H9 (cell line): Measurements from ENCODE around the gene DCN. TPM values are rescaled to one million over a fixed set of nuclear protein-coding genes. Genes with fewer than 3 reads are reported as not detected.

Experiments
- DNase-seq: peaks from one replicate; pipeline ENCODE4 v3.0.0-alpha.2; 2017
- H2AFZ ChIP-seq: one replicate; pipeline ENCODE4 v1.6.1; 2013; ENCODE audit warnings: mild to moderate bottlenecking, low read length, control low read depth, moderate library complexity
- H2AK5ac ChIP-seq: 2 replicates; pipeline ENCODE4 v1.6.1; 2013; ENCODE audit warnings: low read length, control low read depth, mixed read lengths; ENCODE audit not compliant: insufficient read length
- H2BK120ac ChIP-seq: one replicate; pipeline ENCODE4 v1.6.1; 2013; ENCODE audit warnings: low read depth, mild to moderate bottlenecking, low read length, control low read depth, inconsistent platforms; ENCODE audit not compliant: poor library complexity, severe bottlenecking
- H2BK12ac ChIP-seq: 2 replicates; pipeline ENCODE4 v1.6.1; 2013; ENCODE audit warnings: low read length, control low read depth, mixed read lengths, low read depth; ENCODE audit not compliant: insufficient read length
- H2BK15ac ChIP-seq: 2 replicates; pipeline ENCODE4 v1.6.1; 2013; ENCODE audit warnings: low read depth, low read length, control low read depth
- H2BK20ac ChIP-seq: one replicate; pipeline ENCODE4 v1.6.1; 2013; ENCODE audit warnings: low read depth, mild to moderate bottlenecking, low read length, control low read depth, inconsistent platforms; ENCODE audit not compliant: poor library complexity, severe bottlenecking
- H2BK5ac ChIP-seq: 2 replicates; pipeline ENCODE4 v1.6.1; 2013; ENCODE audit warnings: low read length, control low read depth, mixed read lengths; ENCODE audit not compliant: insufficient read length
- H3K14ac ChIP-seq: 2 replicates; pipeline ENCODE4 v1.6.1; 2013; ENCODE audit warnings: low read length, control low read depth; ENCODE audit not compliant: insufficient read depth
- H3K18ac ChIP-seq: 2 replicates; pipeline ENCODE4 v1.6.1; 2013; ENCODE audit warnings: low read depth, mild to moderate bottlenecking, mixed read lengths, low read length, control low read depth; ENCODE audit not compliant: insufficient read length
- H3K23ac ChIP-seq: 2 replicates; pipeline ENCODE4 v1.6.1; 2013; ENCODE audit warnings: low read length, control low read depth, mixed read lengths, low read depth; ENCODE audit not compliant: insufficient read length
- H3K23me2 ChIP-seq: 2 replicates; pipeline ENCODE4 v1.6.1; 2013; ENCODE audit warnings: low read depth, mild to moderate bottlenecking, mixed read lengths, low read length, control low read depth; ENCODE audit not compliant: insufficient read length, poor library complexity, severe bottlenecking
- H3K27ac ChIP-seq: 2 replicates; pipeline ENCODE4 v1.5.1; 2013; ENCODE audit warnings: low read length, control low read depth, mixed read lengths, low read depth; ENCODE audit not compliant: insufficient read length
- H3K27me3 ChIP-seq: 2 replicates; pipeline ENCODE4 v1.6.1; 2013; ENCODE audit warnings: low read length, control low read depth, inconsistent platforms; ENCODE audit not compliant: insufficient read depth
- H3K4ac ChIP-seq: 2 replicates; pipeline ENCODE4 v1.6.1; 2013; ENCODE audit warnings: low read depth, mild to moderate bottlenecking, control low read depth, inconsistent platforms, low read length, moderate library complexity
- H3K4me1 ChIP-seq: 2 replicates; pipeline ENCODE4 v1.6.1; 2013; ENCODE audit warnings: low read length, control low read depth, inconsistent platforms; ENCODE audit not compliant: insufficient read depth
- H3K4me2 ChIP-seq: 2 replicates; pipeline ENCODE4 v1.6.1; 2013; ENCODE audit warnings: low read length, control low read depth, mixed read lengths; ENCODE audit not compliant: insufficient read length, insufficient read depth
- H3K56ac ChIP-seq: 2 replicates; pipeline ENCODE4 v1.6.1; 2013; ENCODE audit warnings: low read depth, mild to moderate bottlenecking, mixed read lengths, low read length, control low read depth; ENCODE audit not compliant: insufficient read length
- H3K79me1 ChIP-seq: 2 replicates; pipeline ENCODE4 v1.6.1; 2013; ENCODE audit warnings: low read depth, mild to moderate bottlenecking, moderate library complexity, low read length, control low read depth, inconsistent platforms; ENCODE audit not compliant: insufficient read depth, poor library complexity, severe bottlenecking
- H3K79me2 ChIP-seq: 2 replicates; pipeline ENCODE4 v1.6.1; 2013; ENCODE audit warnings: low read length, control low read depth, inconsistent platforms; ENCODE audit not compliant: insufficient read depth
- H3K9ac ChIP-seq: 2 replicates; pipeline ENCODE4 v1.6.1; 2013; ENCODE audit warnings: low read length, control low read depth, mixed read lengths; ENCODE audit not compliant: insufficient read length; ENCODE audit errors: extremely low read depth
- H3K9me3 ChIP-seq: one replicate; pipeline ENCODE4 v1.6.1; 2013; ENCODE audit warnings: low read depth, low read length, inconsistent platforms; ENCODE audit not compliant: control insufficient read depth
- H3T11ph ChIP-seq: one replicate; pipeline ENCODE4 v1.6.1; 2013; ENCODE audit warnings: mild to moderate bottlenecking, low read length, control low read depth, inconsistent platforms
- H4K20me1 ChIP-seq: one replicate; pipeline ENCODE4 v1.6.1; 2013; ENCODE audit not compliant: control insufficient read depth, insufficient read length, insufficient read depth
- H4K5ac ChIP-seq: 2 replicates; pipeline ENCODE4 v1.6.1; 2013; ENCODE audit warnings: low read depth, mild to moderate bottlenecking, mixed read lengths, low read length, control low read depth; ENCODE audit not compliant: insufficient read length
- H4K8ac ChIP-seq: replicated peaks from 2 replicates; pipeline ENCODE4 v1.6.1; 2013; ENCODE audit warnings: low read length, control low read depth, mixed read lengths, low read depth; ENCODE audit not compliant: insufficient read length
- H4K91ac ChIP-seq: 2 replicates; pipeline ENCODE4 v1.6.1; 2013; ENCODE audit warnings: low read depth, mild to moderate bottlenecking, moderate library complexity, mixed read lengths, low read length, control low read depth; ENCODE audit not compliant: insufficient read length
- H3K27ac Mint-ChIP-seq, 3 experiments: 2 replicates in 2 of 3; 3 replicates in 1 of 3; pipeline ENCODE4 v1.8.0; 2020 to 2021; ENCODE audit warnings: mixed read lengths in 3 of 3, mild to moderate bottlenecking in 1 of 3, moderate library complexity in 1 of 3
- H3K27me3 Mint-ChIP-seq: 2 replicates; pipeline ENCODE4 v1.8.0; 2021; ENCODE audit warnings: low read depth, mild to moderate bottlenecking, moderate library complexity, mixed read lengths
- H3K36me3 Mint-ChIP-seq, 3 experiments: 2 replicates in 2 of 3; 3 replicates in 1 of 3; pipeline ENCODE4 v1.8.0; 2020 to 2021; ENCODE audit warnings: low read depth in 3 of 3, mixed read lengths in 3 of 3; ENCODE audit not compliant: insufficient read depth in 1 of 3
- H3K4me1 Mint-ChIP-seq, 2 experiments: 2 replicates each; pipeline ENCODE4 v1.8.0; 2020; ENCODE audit warnings: mixed read lengths in 2 of 2
- H3K4me3 Mint-ChIP-seq, 2 experiments: 2 replicates in 1 of 2; 3 replicates in 1 of 2; pipeline ENCODE4 v1.8.0; 2020 to 2021; ENCODE audit warnings: mild to moderate bottlenecking in 2 of 2, mixed read lengths in 2 of 2, moderate library complexity in 1 of 2
- H3K9me3 Mint-ChIP-seq, 2 experiments: 2 replicates in 1 of 2; 3 replicates in 1 of 2; pipeline ENCODE4 v1.8.0; 2020; ENCODE audit warnings: mild to moderate bottlenecking in 2 of 2, mixed read lengths in 2 of 2, moderate library complexity in 1 of 2
- CTCF ChIP-seq: fragments of 200-600 bp; sonication (generic); conservative IDR thresholded peaks from 3 replicates; pipeline ENCODE4 v1.8.0; 2021; ENCODE audit warnings: antibody characterized with exemption, mild to moderate bottlenecking
- WGBS: extraction: QIAGEN DNeasy Blood & Tissue Kit; methylation state at CpG from one replicate; pipeline ENCODE4 v1.1.7; 2013; ENCODE audit warnings: missing lambda C conversion rate, low lambda C conversion rate, mixed read lengths; ENCODE audit not compliant: insufficient read length; ENCODE audit errors: extremely low coverage; 5-methylcytosine and 5-hydroxymethylcytosine counted together
- total RNA-seq: library from RNA; stranded (reverse); gene quantifications from 2 replicates; pipeline ENCODE4 v1.2.1, GENCODE V29; 2021

The DCN gene
- total RNA-seq, 1 experiment from 2014 or later, result not detected

GRCh38 chr12:91105807-91106206 is 76.8 kb downstream of the DCN start:
- no peak overlapping the region for H4K8ac ChIP-seq
- H4K20me1 ChIP-seq, result no peaks in the 10 kb centered on the region
- H2BK12ac ChIP-seq, result no peak overlapping the region
- no peak overlapping the region for H2BK15ac ChIP-seq
- H3K56ac ChIP-seq, result no peak overlapping the region
- H2AK5ac ChIP-seq, result no peak overlapping the region
- peaks cover 3 to 6% of the 10 kb centered on the region in 2 experiments; a peak in 3 of 4 replicates for H3K4me1 Mint-ChIP-seq
- H3K23ac ChIP-seq, result no peak overlapping the region
- no peaks in the 10 kb centered on the region for H3K27me3 ChIP-seq
- H2BK20ac ChIP-seq, result no peak overlapping the region
- H3K4me3 Mint-ChIP-seq, result no peak overlapping the region
- H3K14ac ChIP-seq, result no peak overlapping the region
- no peak overlapping the region for H2AFZ ChIP-seq
- H3K23me2 ChIP-seq, result no peaks in the 10 kb centered on the region
- H3K27ac ChIP-seq, result no peak overlapping the region
- no peak overlapping the region for H3K27ac Mint-ChIP-seq
- no peak for TF ChIP-seq CTCF
- no peaks in the 10 kb centered on the region for H3K36me3 Mint-ChIP-seq
- DNase-seq, result no peak
- no peak overlapping the region for H3T11ph ChIP-seq
- WGBS, result no CpG with 5 or more reads among the region's 5 CpGs
- no peak overlapping the region for H4K91ac ChIP-seq
- H3K79me1 ChIP-seq, result no peaks in the 10 kb centered on the region
- H3K18ac ChIP-seq, result no peak overlapping the region
- H3K9me3 Mint-ChIP-seq, result no peaks in the 10 kb centered on the region; a peak in 1 of 5 replicates
- H3K27me3 Mint-ChIP-seq, result peaks cover 2% of the 10 kb centered on the region; the same call in 1 of the 2 replicates
- H2BK120ac ChIP-seq, result no peak overlapping the region
- H3K4me2 ChIP-seq, result no peak overlapping the region
- no peak overlapping the region for H3K9ac ChIP-seq
- H3K9me3 ChIP-seq, result no peaks in the 10 kb centered on the region
- no peaks in the 10 kb centered on the region for H3K4me1 ChIP-seq
- H2BK5ac ChIP-seq, result no peak overlapping the region
- H3K4ac ChIP-seq, result no peak overlapping the region
- H3K79me2 ChIP-seq, result no peaks in the 10 kb centered on the region
- H4K5ac ChIP-seq, result no peak overlapping the region
